HL-60 (cell line): Measurements from ENCODE around the gene CAMKMT.

Experiments used
- DNase-seq, 2 experiments: peaks; one replicate each; pipeline ENCODE4 v3.0.0-alpha.2; 2010 to 2020; ENCODE audit warnings: low read depth in 1 of 2, low spot score in 1 of 2
- H3K27ac ChIP-seq: fragments of 250-450 bp; sonication (Bioruptor Pico); replicated peaks from 2 replicates; pipeline ENCODE4 v1.5.1; 2020; ENCODE audit warnings: mild to moderate bottlenecking, moderate library complexity
- H3K27me3 ChIP-seq: fragments of 250-450 bp; sonication (Bioruptor Pico); 2 replicates; pipeline ENCODE4 v1.5.1; 2021; ENCODE audit warnings: mild to moderate bottlenecking, moderate library complexity; ENCODE audit not compliant: insufficient read depth, poor library complexity, severe bottlenecking
- H3K4me3 ChIP-seq: replicated peaks from 2 replicates; pipeline ENCODE4 v1.5.1; 2011; ENCODE audit warnings: mild to moderate bottlenecking, control low read depth, low read length; ENCODE audit not compliant: insufficient read depth
- CTCF ChIP-seq: IDR thresholded peaks from one replicate; pipeline ENCODE4 v1.5.1; 2011; ENCODE audit warnings: low read length, control low read depth, inconsistent platforms; ENCODE audit not compliant: insufficient read depth
- GABPA ChIP-seq: IDR thresholded peaks from 2 replicates; pipeline ENCODE4 v1.6.1; 2012; ENCODE audit warnings: low read depth
- POLR2AphosphoS5 ChIP-seq: IDR thresholded peaks from 2 replicates; pipeline ENCODE4 v1.6.1; 2012; ENCODE audit warnings: low read depth
- REST ChIP-seq: IDR thresholded peaks from 2 replicates; pipeline ENCODE4 v1.6.1; 2012; ENCODE audit warnings: low read depth; ENCODE audit not compliant: insufficient replicate concordance
- SPI1 ChIP-seq: IDR thresholded peaks from 2 replicates; pipeline ENCODE4 v1.6.1; 2012; ENCODE audit warnings: low read depth, mild to moderate bottlenecking, borderline replicate concordance

Gene CAMKMT

GRCh38 chr2:44549856-44550255 lies 188.1 kb downstream of the CAMKMT start:
- no peaks in the 10 kb centered on the region for H3K27me3 ChIP-seq
- DNase-seq: no peak
- TF ChIP-seq SPI1 (no peak), REST (no peak), CTCF (no peak), POLR2AphosphoS5 (no peak), GABPA (no peak)
- no peak overlapping the region for H3K27ac ChIP-seq
- H3K4me3 ChIP-seq: no peak overlapping the region

GRCh38 chr2:44550561-44550960 lies 188.8 kb downstream of the CAMKMT start:
- TF ChIP-seq CTCF (no peak), SPI1 (peak; percentile 82), POLR2AphosphoS5 (no peak)
- Histone ChIP-seq H3K4me3 (no peak overlapping the region), H3K27me3 (no peaks in the 10 kb centered on the region), H3K27ac (no peak overlapping the region)
- no peak for DNase-seq

GRCh38 chr2:44551497-44551896 lies 189.8 kb downstream of the CAMKMT start:
- no peak for TF ChIP-seq POLR2AphosphoS5
- TF ChIP-seq REST: no peak
- TF ChIP-seq SPI1: no peak
- TF ChIP-seq CTCF: no peak
- TF ChIP-seq GABPA: no peak
- H3K27me3 ChIP-seq: no peaks in the 10 kb centered on the region
- no peak for DNase-seq
- H3K27ac ChIP-seq: no peak overlapping the region
- H3K4me3 ChIP-seq: no peak overlapping the region

DNA sequence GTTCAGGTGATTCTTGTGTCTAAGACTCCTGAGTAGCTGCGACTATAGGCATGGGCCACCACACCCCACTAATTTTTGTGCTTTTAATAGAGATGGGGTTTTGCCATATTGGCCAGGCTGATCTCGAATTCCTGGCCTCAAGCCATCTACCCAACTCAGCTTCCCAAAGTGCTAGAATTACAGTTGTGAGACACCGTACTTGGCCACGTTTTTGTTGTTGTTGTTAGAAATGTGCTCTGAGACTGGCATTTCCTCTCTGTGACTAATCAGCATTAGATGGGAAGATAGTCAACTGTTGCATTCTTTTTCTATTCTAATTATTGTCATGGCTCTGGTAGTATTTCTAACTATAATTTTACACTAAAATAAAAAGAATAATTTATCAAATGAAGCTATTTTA lies 191.7 kb downstream of the CAMKMT start:
- H3K27me3 ChIP-seq: no peaks in the 10 kb centered on the region
- H3K27ac ChIP-seq: no peak overlapping the region
- no peak for DNase-seq
- TF ChIP-seq REST (no peak), POLR2AphosphoS5 (no peak), SPI1 (no peak), GABPA (no peak), CTCF (no peak)
- H3K4me3 ChIP-seq: no peak overlapping the region
